HCT116 (cell line): ENCODE data around the gene AGPS. TPM values are rescaled to one million over a fixed set of nuclear protein-coding genes. Genes with fewer than 3 reads are reported as not detected.

Source experiments
- ATAC-seq: fragments of 200-7000 bp; cut with Tn5 transposase; 2 replicates; pipeline ENCODE4 v1.9.1; 2020; ENCODE audit warnings: mild to moderate bottlenecking, moderate library complexity
- BruUV-seq: library from RNA; stranded (reverse); fragments of 400-500 nt; replicated peaks from 2 replicates; lab custom pipeline; 2021; lab: Mats Ljungman, UMichigan
- CTCF ChIA-PET: fragments of 300-600 bp; sonication (Branson Sonifier 250); formaldehyde crosslinking; loops from one replicate; lab custom pipeline; 2021; ENCODE audit warnings: antibody characterized with exemption; lab: Charles Lee
- POLR2A ChIA-PET: fragments of 300-600, 350-600 bp; sonication (Branson Sonifier 250); formaldehyde crosslinking; loops from one replicate; lab custom pipeline; 2021; ENCODE audit warnings: antibody characterized with exemption; lab: Charles Lee
- RAD21 ChIA-PET, 2 experiments: fragments of 300-600 bp; sonication (Branson Sonifier 250); formaldehyde crosslinking; loops; one replicate each; lab custom pipeline; 2023; ENCODE audit warnings: low total read pairs in 2 of 2; ENCODE audit not compliant: uncharacterized antibody in 2 of 2, unreplicated experiment in 2 of 2, low non-redundant PET in 1 of 2; lab: Charles Lee
- DNase-seq: peaks from one replicate; pipeline ENCODE4 v3.0.0-alpha.2; 2010; ENCODE audit warnings: low read depth, low spot score
- H2AFZ ChIP-seq: fragments of 200-600 bp; shearing (Covaris generic), sonication (generic); 2 replicates; pipeline ENCODE4 v1.6.1; 2017; ENCODE audit warnings: low read depth, mixed run types, mixed read lengths, antibody characterized with exemption, low read length; ENCODE audit not compliant: poor library complexity, severe bottlenecking
- H3K27ac ChIP-seq: 2 replicates; pipeline ENCODE4 v1.5.1; 2012; ENCODE audit warnings: low read depth, low read length
- H3K27me3 ChIP-seq: fragments of 200-600 bp; sonication (generic); 2 replicates; pipeline ENCODE4 v1.6.1; 2016; ENCODE audit warnings: mixed run types, low read length, mixed read lengths; ENCODE audit not compliant: insufficient read depth
- H3K36me3 ChIP-seq, 2 experiments: fragments of 200-500 bp in 1 of 2; fragments of 200-600 bp in 1 of 2; sonication (Bioruptor generic) in 1 of 2; sonication (generic) in 1 of 2; 2 replicates each; pipeline versions ENCODE4 v1.5.1 to v1.6.1; 2014 to 2016; ENCODE audit warnings: low read length in 2 of 2, inconsistent platforms in 1 of 2, mixed read lengths in 1 of 2, mixed run types in 1 of 2; ENCODE audit not compliant: insufficient read depth in 2 of 2, control insufficient read depth in 1 of 2
- H3K4me1 ChIP-seq, 2 experiments: fragments of 200-600 bp in 1 of 2; sonication (generic) in 1 of 2; 2 replicates each; pipeline versions ENCODE4 v1.5.1 to v1.6.1; 2012 to 2017; ENCODE audit warnings: low read length in 2 of 2, inconsistent platforms in 1 of 2, mild to moderate bottlenecking in 1 of 2, mixed read lengths in 1 of 2, mixed run types in 1 of 2, moderate library complexity in 1 of 2; ENCODE audit not compliant: insufficient read depth in 2 of 2, control insufficient read depth in 1 of 2
- H3K4me2 ChIP-seq: fragments of 200-600 bp; sonication (generic); 2 replicates; pipeline ENCODE4 v1.6.1; 2017; ENCODE audit warnings: mixed run types, low read length, mixed read lengths
- H3K4me3 ChIP-seq, 2 experiments: fragments of 200-600 bp in 1 of 2; sonication (generic) in 1 of 2; replicated peaks in 1 of 2; 2 replicates each; pipeline ENCODE4 v1.5.1; 2011 to 2016; ENCODE audit warnings: low read length in 2 of 2, control low read depth in 1 of 2, low read depth in 1 of 2, mild to moderate bottlenecking in 1 of 2, mixed read lengths in 1 of 2, mixed run types in 1 of 2
- H3K79me2 ChIP-seq: fragments of 200-600 bp; sonication (generic); 2 replicates; pipeline ENCODE4 v1.6.1; 2017; ENCODE audit warnings: mild to moderate bottlenecking, mixed run types, low read length, moderate library complexity, mixed read lengths; ENCODE audit not compliant: insufficient read depth
- H3K9ac ChIP-seq: fragments of 200-600 bp; sonication (generic); 2 replicates; pipeline ENCODE4 v1.6.1; 2016; ENCODE audit warnings: low read length, mixed read lengths
- H3K9me2 ChIP-seq: fragments of 200-600 bp; sonication (generic), shearing (Covaris generic); 2 replicates; pipeline ENCODE4 v1.6.1; 2017; ENCODE audit warnings: mixed run types, mild to moderate bottlenecking, moderate library complexity; ENCODE audit not compliant: insufficient read depth
- H3K9me3 ChIP-seq, 2 experiments: fragments of 200-500 bp in 1 of 2; fragments of 200-600 bp in 1 of 2; sonication (Bioruptor generic) in 1 of 2; sonication (generic) in 1 of 2; 2 replicates each; pipeline ENCODE4 v1.6.1; 2014 to 2017; ENCODE audit warnings: low read length in 2 of 2, mixed read lengths in 2 of 2, inconsistent platforms in 1 of 2, low read depth in 1 of 2, mild to moderate bottlenecking in 1 of 2, mixed run types in 1 of 2, moderate library complexity in 1 of 2; ENCODE audit not compliant: control insufficient read depth in 1 of 2, insufficient read depth in 1 of 2
- H4K20me1 ChIP-seq: fragments of 200-600 bp; sonication (generic), shearing (Covaris generic); 2 replicates; pipeline ENCODE4 v1.6.1; 2017; ENCODE audit warnings: mixed run types, mild to moderate bottlenecking, moderate library complexity; ENCODE audit not compliant: insufficient read depth
- CTCF ChIP-seq, 3 experiments: fragments of 200-600 bp in 1 of 3; sonication (generic) in 1 of 3; IDR thresholded peaks in 2 of 3; conservative IDR thresholded peaks in 1 of 3; 2 replicates each; pipeline ENCODE4 v1.5.1; 2012 to 2017; ENCODE audit warnings: low read depth in 2 of 3, low read length in 2 of 3, antibody characterized with exemption in 1 of 3, borderline replicate concordance in 1 of 3, control low read depth in 1 of 3, mild to moderate bottlenecking in 1 of 3, mixed read lengths in 1 of 3, mixed run types in 1 of 3, moderate library complexity in 1 of 3; ENCODE audit not compliant: insufficient read depth in 1 of 3
- ELF1 ChIP-seq: IDR thresholded peaks from 2 replicates; pipeline ENCODE4 v1.6.1; 2012; ENCODE audit warnings: low read depth, borderline replicate concordance
- JUND ChIP-seq: IDR thresholded peaks from 2 replicates; pipeline ENCODE4 v1.6.1; 2012
- MAX ChIP-seq: IDR thresholded peaks from 2 replicates; pipeline ENCODE4 v1.6.1; 2012
- RAD21 ChIP-seq: IDR thresholded peaks from 2 replicates; pipeline ENCODE4 v1.6.1; 2012; ENCODE audit warnings: low read depth, mild to moderate bottlenecking
- SP1 ChIP-seq: IDR thresholded peaks from 2 replicates; pipeline ENCODE4 v1.6.1; 2012; ENCODE audit warnings: low read depth
- YY1 ChIP-seq: IDR thresholded peaks from 2 replicates; pipeline ENCODE4 v1.6.1; 2011; ENCODE audit warnings: low read length, low read depth, moderate library complexity, mild to moderate bottlenecking; ENCODE audit not compliant: insufficient replicate concordance; ENCODE audit errors: extremely low read depth
- ZBTB33 ChIP-seq: IDR thresholded peaks from 2 replicates; pipeline ENCODE4 v1.6.1; 2011; ENCODE audit warnings: mild to moderate bottlenecking, low read length, moderate library complexity; ENCODE audit not compliant: insufficient replicate concordance; ENCODE audit errors: extremely low read depth
- ZNF274 ChIP-seq: fragments of 200-500 bp; sonication (Bioruptor generic); IDR thresholded peaks from 2 replicates; pipeline ENCODE4 v1.6.1; 2014; ENCODE audit warnings: mild to moderate bottlenecking, low read depth, low read length, inconsistent platforms
- intact Hi-C: fragments of 100-400 bp; cut with micrococcal nuclease; formaldehyde crosslinking; loops from 2 replicates; pipeline ENCODE4 v1.10.0; 2022
- total RNA-seq: library from RNA; stranded (reverse); gene quantifications from one replicate; pipeline ENCODE4 v1.2.1, GENCODE V29; 2021; ENCODE audit not compliant: unreplicated experiment

Gene AGPS
- total RNA-seq, 1 experiment from 2014 or later, result 66.6 TPM

GRCh38 chr2:177556153-177556552 lies 163.6 kb downstream of the AGPS start:
- Histone ChIP-seq H3K4me1 (peaks cover 0 to 16% of the 10 kb centered on the region in 2 experiments; a peak in 2 of 4 replicates), H3K27me3 (no peaks in the 10 kb centered on the region), H3K4me3 (no peak overlapping the region), H4K20me1 (no peaks in the 10 kb centered on the region), H3K79me2 (no peaks in the 10 kb centered on the region), H2AFZ (no peak overlapping the region), H3K36me3 (no peaks in the 10 kb centered on the region), H3K4me2 (no peak overlapping the region), H3K27ac (no peak overlapping the region), H3K9ac (no peak overlapping the region), H3K9me2 (no peaks in the 10 kb centered on the region), H3K9me3 (no peaks in the 10 kb centered on the region)
- ATAC-seq (no peak), DNase-seq (no peak)
- POLR2A ChIA-PET, result no interaction called here
- CTCF ChIA-PET, result no interaction called here
- no peak for TF ChIP-seq YY1
- TF ChIP-seq MAX, result no peak
- no peak for TF ChIP-seq ZNF274
- TF ChIP-seq RAD21, result no peak
- intact Hi-C loops, result no loop called here
- RAD21 ChIA-PET, result no interaction called here
- BruUV-seq, result no TSS peak

GRCh38 chr2:177557794-177558193 lies 165.2 kb downstream of the AGPS start:
- H3K9me2 ChIP-seq, result no peaks in the 10 kb centered on the region
- peaks cover 0 to 9% of the 10 kb centered on the region in 2 experiments; a peak in 2 of 4 replicates for H3K4me1 ChIP-seq
- no peaks in the 10 kb centered on the region for H3K9me3 ChIP-seq
- intact Hi-C loops, result no loop called here
- no peak overlapping the region for H3K4me2 ChIP-seq
- no peak overlapping the region for H3K4me3 ChIP-seq
- ChIA-PET POLR2A (no interaction called here), RAD21 (no interaction called here), CTCF (no interaction called here)
- H3K9ac ChIP-seq, result no peak overlapping the region
- ATAC-seq, result no peak
- BruUV-seq, result no TSS peak
- DNase-seq, result no peak
- TF ChIP-seq JUND, result no peak
- no peak for TF ChIP-seq ZBTB33
- no peak for TF ChIP-seq ELF1
- no peak for TF ChIP-seq CTCF (IDR thresholded peaks at IDR 0.05 in 2 of 3, conservative IDR thresholded peaks at IDR 0.05 in 1 of 3; ENCODE audit: borderline replicate concordance in 1 of 3, insufficient read depth in 1 of 3, low read depth in 2 of 3, low read length in 2 of 3)
- TF ChIP-seq SP1, result no peak
- no peak overlapping the region for H3K27ac ChIP-seq
- H2AFZ ChIP-seq, result no peak overlapping the region
- H4K20me1 ChIP-seq, result no peaks in the 10 kb centered on the region
- no peaks in the 10 kb centered on the region for H3K36me3 ChIP-seq
- H3K27me3 ChIP-seq, result no peaks in the 10 kb centered on the region
- H3K79me2 ChIP-seq, result no peaks in the 10 kb centered on the region
